B cell (primary cell): ENCODE data around the gene CHRNA7.

Source experiments
- EZH2 ChIP-seq: IDR thresholded peaks from 2 replicates; pipeline ENCODE4 v1.6.1; 2012; ENCODE audit warnings: borderline replicate concordance, low read depth, mild to moderate bottlenecking, moderate library complexity, low read length; ENCODE audit not compliant: insufficient read depth, poor library complexity, severe bottlenecking
- TF ChIP-seq, protein P1 (sequence below): fragments of 200-600 bp; IDR thresholded peaks from one replicate; pipeline ENCODE4 v1.8.0; 2022; ENCODE audit warnings: antibody characterized with exemption, mild to moderate bottlenecking

DNA sequence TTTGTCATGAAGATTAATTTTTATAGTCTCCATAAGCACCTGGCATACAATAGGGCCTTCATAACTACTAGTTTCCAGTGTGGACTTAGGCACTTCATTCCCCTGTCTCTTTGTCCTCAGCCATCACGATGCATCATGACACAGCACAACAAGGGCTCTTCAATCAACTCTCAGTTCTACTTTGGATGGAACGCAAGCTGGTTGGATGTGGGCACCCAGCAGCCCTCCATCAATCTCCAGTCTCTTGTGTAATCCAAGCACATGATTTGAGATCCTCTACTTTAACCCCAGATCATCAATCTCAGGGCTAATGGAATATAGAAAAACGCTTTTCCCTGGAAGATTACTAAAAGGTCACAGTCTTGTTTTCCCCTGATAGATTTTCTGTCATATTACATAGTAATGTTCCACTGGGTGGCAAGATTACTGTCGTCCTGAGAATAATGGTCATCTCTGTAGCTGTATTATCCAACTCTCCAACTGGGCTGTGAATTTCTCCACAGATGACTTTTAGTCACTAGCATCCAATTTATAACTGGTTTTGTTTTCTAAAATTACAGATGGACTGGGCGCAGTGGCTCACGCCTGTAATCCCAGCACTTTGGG lies 22.9 kb upstream of the CHRNA7 start:
- no peak for TF ChIP-seq EZH2
- TF ChIP-seq, protein P1, sequence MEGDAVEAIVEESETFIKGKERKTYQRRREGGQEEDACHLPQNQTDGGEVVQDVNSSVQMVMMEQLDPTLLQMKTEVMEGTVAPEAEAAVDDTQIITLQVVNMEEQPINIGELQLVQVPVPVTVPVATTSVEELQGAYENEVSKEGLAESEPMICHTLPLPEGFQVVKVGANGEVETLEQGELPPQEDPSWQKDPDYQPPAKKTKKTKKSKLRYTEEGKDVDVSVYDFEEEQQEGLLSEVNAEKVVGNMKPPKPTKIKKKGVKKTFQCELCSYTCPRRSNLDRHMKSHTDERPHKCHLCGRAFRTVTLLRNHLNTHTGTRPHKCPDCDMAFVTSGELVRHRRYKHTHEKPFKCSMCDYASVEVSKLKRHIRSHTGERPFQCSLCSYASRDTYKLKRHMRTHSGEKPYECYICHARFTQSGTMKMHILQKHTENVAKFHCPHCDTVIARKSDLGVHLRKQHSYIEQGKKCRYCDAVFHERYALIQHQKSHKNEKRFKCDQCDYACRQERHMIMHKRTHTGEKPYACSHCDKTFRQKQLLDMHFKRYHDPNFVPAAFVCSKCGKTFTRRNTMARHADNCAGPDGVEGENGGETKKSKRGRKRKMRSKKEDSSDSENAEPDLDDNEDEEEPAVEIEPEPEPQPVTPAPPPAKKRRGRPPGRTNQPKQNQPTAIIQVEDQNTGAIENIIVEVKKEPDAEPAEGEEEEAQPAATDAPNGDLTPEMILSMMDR = no peak
